Pulmonary artery endothelial cell (primary cell): ENCODE data around the gene DNAH10. TPM values are rescaled to one million over a fixed set of nuclear protein-coding genes. Genes with fewer than 3 reads are reported as not detected.
"Not testable (repeated sequence)": the region's sequence is repeated elsewhere in the genome, so short reads cannot be mapped to it uniquely, and the experiment has no call there.

ENCODE experiments used
- DNase-seq: peaks from one replicate; pipeline ENCODE4 v3.0.0-alpha.2; 2011; ENCODE audit warnings: low read depth, low spot score
- total RNA-seq: library from RNA; depleted of rRNA; stranded (reverse); fragments of >200 nt; gene quantifications from 2 replicates; pipeline ENCODE4 v1.2.3, GENCODE V29; 2014

DNAH10 gene
- total RNA-seq, 1 donor from 2014 or later, result under 0.01 TPM

DNA sequence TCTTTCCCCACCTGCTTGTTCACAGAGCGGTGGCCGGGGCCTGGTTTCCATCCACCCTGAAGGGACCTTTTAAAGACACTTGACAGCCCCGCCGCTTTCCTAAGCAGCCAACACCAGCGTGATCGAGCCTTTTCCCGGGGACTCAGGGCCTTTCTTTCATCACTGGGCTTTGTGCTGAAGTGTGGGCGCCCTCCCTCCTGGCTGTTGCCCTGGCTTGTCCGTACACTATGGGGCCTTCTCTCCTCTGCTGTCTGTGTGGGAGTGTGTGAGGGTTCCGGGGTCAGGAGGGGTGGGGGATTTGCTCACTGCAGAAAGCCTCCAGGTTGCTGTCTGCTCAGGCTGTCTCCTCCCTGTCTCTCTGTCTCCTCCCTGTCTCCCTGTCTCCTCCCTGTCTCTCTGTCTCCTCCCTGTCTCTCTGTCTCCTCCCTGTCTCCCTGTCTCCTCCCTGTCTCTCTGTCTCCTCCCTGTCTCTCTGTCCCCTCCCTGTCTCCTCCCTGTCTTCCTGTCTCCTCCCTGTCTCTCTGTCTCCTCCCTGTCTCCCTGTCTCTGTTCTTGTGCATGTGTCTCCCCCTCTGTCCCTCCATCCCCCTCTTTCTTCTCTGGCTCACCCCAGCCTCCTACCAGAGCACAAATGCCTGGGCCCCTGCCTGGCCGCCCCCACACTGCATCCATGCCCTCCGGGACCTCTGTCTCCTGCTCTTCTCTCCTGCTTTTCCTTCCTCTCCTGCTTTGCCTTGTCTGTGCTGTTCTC lies 145.8 kb downstream of the DNAH10 start:
- DNase-seq, result no peak

DNA sequence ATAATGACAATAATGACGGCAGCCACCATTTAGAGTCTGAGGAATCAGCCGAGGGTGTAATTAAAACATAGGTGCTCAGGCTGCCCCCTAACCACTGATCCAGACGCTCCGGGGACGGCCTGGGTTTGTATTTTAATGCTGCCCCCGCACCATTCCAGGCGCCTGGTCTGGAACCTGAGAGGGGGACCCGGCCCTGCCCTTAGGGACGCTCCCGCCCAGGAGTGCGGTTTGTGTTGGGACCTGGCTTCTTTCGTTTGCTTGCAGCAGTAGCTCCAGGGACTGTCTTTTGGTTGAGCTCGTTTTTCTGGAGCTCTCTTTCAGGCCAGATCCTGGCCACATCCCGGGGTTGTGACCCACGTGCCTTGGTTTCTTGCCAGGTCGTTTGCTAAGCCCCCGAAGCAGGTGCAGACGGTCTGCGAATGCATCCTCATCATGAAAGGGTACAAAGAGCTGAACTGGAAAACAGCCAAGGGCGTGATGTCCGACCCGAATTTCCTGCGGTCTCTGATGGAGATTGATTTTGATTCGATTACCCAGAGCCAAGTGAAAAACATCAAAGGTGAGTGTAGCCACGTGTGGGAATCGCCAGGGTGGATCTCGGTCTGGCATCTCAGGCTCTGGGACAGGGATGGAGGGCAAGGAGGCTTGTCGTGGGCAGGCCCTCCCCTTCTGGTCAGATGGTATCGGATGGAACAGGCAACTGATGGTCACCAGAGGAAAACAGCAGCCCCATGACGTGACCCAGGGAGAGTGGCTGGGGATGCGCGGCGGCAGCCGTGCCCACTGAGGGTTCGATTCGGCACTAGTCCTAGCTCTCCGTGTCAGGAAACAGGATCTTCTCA lies 147.0 kb downstream of the DNAH10 start:
- DNase-seq, result no peak

DNA sequence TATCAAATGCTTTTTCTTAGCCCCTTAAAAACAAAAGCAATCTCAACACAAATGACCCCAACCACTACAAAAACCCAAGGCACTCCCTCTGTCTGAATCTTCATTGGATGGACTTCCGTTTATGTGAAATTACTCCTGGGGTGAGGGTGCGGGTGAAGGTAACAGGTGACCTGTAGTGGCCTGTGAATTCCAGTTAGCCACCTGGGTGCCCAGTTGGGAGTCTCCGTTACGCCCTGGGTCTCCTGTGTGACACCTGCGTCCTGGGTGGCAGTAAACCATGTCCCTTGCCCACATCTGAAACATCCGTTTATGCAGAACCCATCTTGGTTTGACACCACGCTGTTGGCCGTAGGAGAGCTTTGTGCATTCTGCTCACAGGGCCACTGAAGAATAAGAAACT lies 148.0 kb downstream of the DNAH10 start:
- no peak for DNase-seq

DNA sequence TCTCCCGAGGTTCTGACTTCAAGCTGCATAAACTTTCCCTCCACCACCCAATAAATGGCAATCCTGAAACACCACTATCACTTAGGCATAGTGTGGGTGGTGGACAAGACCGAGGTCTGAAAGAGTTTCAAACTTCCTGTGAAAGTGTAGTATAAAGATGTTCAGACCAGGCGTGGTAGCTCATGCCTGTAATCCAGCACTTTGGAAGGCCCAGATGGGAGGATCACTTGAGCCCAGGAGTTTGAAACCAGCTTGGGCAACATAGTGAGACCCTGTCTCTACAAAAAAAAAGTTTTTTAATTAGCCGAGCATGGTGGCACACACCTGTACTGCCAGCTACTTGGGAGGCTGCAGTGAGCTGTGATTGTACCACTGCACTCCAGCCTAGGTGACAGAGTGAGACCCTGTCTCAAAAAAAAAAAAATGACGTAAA lies 148.7 kb downstream of the DNAH10 start:
- no peak for DNase-seq

GRCh38 chr12:123911672-123912409 lies 149.7 kb downstream of the DNAH10 start:
- DNase-seq, result not testable (repeated sequence)

GRCh38 chr12:123912415-123913380 lies 150.6 kb downstream of the DNAH10 start:
- DNase-seq, result no peak

DNA sequence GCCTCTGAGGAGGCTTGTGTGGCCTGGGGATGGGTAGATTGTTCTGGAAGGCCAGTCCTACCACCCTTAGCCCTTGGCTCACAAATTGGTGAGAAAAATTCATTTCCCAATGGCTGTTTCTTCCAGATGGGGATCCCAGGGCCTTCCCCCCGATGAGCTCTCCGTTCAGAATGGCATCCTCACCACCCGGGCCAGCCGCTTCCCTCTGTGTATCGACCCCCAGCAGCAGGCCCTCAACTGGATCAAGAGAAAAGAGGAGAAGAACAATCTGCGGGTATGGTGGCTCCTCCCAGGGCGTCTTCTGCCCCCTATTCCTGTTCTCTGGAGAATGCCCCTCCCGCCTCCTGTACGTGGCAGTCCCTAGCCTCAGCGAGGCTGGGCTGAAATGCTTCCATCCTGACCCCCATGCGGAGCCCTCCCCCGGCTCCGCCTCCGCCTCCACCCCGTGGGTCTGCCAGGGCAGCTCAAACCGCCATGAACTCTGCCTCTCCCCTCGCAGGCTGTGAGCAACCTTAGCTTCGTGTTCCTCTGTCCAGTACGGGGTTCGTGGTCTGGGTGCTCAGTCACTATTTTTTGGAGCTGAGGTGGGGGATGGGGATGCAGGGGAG lies 152.7 kb downstream of the DNAH10 start:
- no peak for DNase-seq

GRCh38 chr12:123916729-123917128 lies 154.6 kb downstream of the DNAH10 start:
- DNase-seq, result no peak

GRCh38 chr12:123917337-123917850 lies 155.3 kb downstream of the DNAH10 start:
- DNase-seq, result no peak

DNA sequence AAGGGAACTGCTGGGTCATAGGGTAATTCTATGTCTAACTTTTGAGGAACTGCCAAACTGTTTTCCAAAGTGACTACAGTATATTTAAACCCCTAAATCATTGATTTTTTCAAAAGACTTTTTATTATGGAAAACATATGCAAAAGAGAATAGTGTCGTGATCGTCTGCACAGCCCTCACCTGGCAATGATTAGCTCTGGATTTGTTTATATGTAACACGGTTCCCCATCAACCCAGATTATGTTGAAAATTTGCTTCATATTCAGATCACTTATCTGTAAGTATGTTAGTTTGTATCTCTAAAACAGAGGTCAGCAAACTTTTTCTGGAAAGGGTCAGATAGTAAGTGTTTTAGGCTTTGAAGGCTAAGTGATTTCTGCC lies 157.9 kb downstream of the DNAH10 start:
- DNase-seq, result no peak

- no peak for DNase-seq
These were observed 160.9 kb downstream of the DNAH10 start for GRCh38 chr12:123923038-123923437.

DNA sequence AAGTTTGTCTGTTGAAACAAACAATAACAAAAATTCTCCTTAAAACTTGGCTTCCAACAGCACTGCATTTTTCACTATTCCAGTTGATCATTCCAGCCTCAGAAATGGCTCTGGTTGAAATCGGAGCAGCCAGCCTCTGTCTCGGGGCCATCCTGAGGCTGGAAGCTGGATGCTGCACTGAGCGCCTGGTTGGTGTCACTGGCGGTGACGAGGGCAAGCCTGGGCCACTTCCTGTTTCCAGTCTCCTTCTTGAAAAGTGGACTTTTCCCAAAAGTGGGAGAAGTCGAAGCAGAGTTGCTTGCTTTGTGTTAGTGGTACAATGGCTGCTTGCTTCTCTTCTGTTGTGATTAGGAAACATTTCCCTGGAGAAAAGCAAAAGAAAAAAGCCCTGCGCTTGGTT lies 161.8 kb downstream of the DNAH10 start:
- DNase-seq, result no peak

DNA sequence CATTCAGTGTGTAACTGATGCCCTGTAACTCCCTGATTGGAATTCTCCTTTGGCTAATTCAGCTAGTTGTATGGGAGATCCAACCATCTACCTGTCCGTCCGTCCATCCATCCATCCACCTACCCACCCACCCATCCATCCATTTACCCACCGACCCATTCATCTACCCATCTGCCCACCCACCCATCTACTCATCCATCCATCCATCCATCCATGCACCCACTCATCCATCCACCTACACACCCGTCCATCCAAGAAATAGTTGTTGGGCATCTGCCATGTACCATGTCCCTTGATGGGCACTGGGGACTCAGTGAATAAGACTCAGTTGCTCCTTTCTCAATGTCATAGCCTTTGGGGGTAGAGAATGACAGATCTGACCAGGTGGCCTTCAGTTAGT lies 162.4 kb downstream of the DNAH10 start:
- no peak for DNase-seq

GRCh38 chr12:123928274-123928865 lies 166.3 kb downstream of the DNAH10 start:
- DNase-seq, result no peak

- DNase-seq, result no peak
These were observed 166.8 kb downstream of the DNAH10 start for GRCh38 chr12:123928897-123929296.

- no peak for DNase-seq
These were observed 168.0 kb downstream of the DNAH10 start for GRCh38 chr12:123929946-123930583.

DNA sequence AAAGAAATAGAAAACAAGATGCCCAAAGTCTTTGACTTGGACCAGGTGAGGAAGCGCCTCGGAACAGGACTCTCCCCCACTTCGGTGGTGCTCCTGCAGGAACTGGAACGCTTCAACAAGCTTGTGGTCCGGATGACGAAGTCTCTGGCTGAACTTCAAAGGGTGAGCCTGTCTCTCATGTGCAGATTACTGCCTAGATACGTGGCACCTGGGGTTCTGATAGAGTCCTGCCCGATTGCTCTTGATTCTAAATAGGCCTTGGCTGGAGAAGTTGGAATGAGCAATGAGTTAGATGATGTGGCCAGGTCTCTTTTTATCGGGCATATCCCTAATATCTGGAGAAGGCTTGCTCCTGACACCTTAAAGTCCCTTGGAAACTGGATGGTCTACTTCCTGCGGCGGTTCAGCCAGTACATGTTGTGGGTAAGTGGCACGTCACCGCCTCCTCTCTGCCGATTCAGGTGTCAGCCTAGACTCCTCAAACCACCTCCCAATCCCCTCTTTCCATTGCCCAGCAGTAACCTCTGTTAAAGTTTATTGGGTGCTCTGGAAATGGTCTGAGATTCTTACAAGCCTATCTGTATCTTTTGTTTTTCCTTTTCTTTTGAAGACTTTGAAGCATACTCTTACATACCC lies 169.7 kb downstream of the DNAH10 start:
- DNase-seq, result no peak

- no peak for DNase-seq
These were observed 171.1 kb downstream of the DNAH10 start for GRCh38 chr12:123933214-123933613.
